GM06990 (cell line): ENCODE results near the gene PAX2.

Experiments used
- DNase-seq: peaks from one replicate; pipeline ENCODE4 v3.0.0-alpha.2; 2011; ENCODE audit not compliant: insufficient read length; ENCODE audit errors: extremely low read depth
- H3K27me3 ChIP-seq: replicated peaks from 2 replicates; pipeline ENCODE4 v1.6.0; 2011; ENCODE audit warnings: low read length; ENCODE audit not compliant: control insufficient read depth, insufficient read depth
- H3K36me3 ChIP-seq: 2 replicates; pipeline ENCODE4 v1.5.1; 2011; ENCODE audit warnings: low read length; ENCODE audit not compliant: control insufficient read depth, insufficient read depth
- H3K4me3 ChIP-seq: replicated peaks from 2 replicates; pipeline ENCODE4 v1.5.1; 2011; ENCODE audit warnings: low read depth, mild to moderate bottlenecking, control low read depth, low read length
- CTCF ChIP-seq: IDR thresholded peaks from 2 replicates; pipeline ENCODE4 v1.5.1; 2011; ENCODE audit warnings: low read length, control low read depth, mild to moderate bottlenecking, inconsistent platforms; ENCODE audit not compliant: insufficient read depth, poor library complexity, severe bottlenecking

Gene PAX2

DNA sequence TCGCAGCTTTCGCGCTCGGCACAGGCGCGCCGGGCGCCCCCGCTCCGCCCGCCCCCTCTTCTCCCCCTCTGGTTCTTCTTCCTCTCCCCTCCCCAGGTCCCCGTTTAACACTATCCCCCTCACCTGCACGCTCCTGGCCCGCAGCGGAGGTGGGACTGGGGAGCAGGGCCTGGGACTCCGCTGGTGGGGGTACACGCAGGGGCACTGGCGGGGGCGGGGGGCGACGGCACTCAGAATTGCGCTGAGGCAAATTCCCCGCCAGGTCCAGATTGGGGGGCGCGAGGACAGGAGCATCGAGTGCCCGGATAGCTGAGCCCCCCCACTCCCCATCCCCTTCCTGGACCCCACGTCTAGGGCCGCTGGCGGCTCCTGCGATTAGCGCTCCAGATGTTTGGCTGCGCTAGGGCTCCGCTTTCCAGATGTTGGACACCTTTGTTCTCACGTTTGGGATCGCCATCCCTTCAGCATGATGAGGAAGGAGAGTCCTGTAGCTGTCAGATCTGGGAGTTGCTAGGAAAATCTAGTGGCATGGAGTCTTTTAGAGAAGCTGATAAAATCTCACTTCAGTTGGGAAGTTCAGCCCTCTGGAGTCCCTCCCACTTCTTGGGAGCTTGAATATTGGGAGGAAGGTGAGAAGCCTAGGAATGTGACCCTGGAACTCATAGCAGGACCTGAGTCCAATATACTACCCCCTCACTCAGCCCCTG is 31.4 kb upstream of the PAX2 start:
- no peaks in the 10 kb centered on the region; the same call in none of the 2 replicates for H3K27me3 ChIP-seq
- DNase-seq, result no peak
- H3K36me3 ChIP-seq, result no peaks in the 10 kb centered on the region
- no peak overlapping the region for H3K4me3 ChIP-seq
- no peak for TF ChIP-seq CTCF

DNA sequence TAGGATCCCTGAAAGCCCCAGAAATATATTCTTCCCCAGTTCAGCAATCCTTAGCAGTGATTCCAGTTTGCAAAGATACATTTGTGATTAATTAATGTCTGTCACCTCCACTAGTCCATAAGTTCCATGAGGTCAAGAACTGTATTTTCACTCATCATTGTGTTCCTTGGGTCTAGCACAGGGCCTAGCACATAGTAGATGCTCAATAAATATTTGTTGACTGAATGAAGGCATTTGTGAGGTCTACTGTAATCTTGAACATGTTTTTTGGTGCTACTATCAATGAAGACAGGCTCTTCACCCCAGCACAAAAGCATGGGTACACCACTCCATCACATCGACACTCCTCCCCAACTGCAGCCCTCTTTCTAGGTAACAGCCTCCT is 30.8 kb upstream of the PAX2 start:
- no peaks in the 10 kb centered on the region for H3K36me3 ChIP-seq
- H3K4me3 ChIP-seq, result no peak overlapping the region
- no peaks in the 10 kb centered on the region; the same call in none of the 2 replicates for H3K27me3 ChIP-seq
- no peak for DNase-seq
- TF ChIP-seq CTCF, result no peak

- DNase-seq, result no peak
- no peak overlapping the region for H3K4me3 ChIP-seq
- H3K27me3 ChIP-seq, result no peaks in the 10 kb centered on the region; the same call in none of the 2 replicates
- no peak for TF ChIP-seq CTCF
- H3K36me3 ChIP-seq, result no peaks in the 10 kb centered on the region
Measured at GRCh38 chr10:100715101-100715444, 30.3 kb upstream of the PAX2 start.

GRCh38 chr10:100715445-100716385 is 29.7 kb upstream of the PAX2 start:
- H3K36me3 ChIP-seq, result no peaks in the 10 kb centered on the region
- DNase-seq, result no peak
- TF ChIP-seq CTCF, result no peak
- H3K27me3 ChIP-seq, result no peaks in the 10 kb centered on the region; the same call in 1 of the 2 replicates
- no peak overlapping the region for H3K4me3 ChIP-seq

GRCh38 chr10:100717166-100717565 is 28.2 kb upstream of the PAX2 start:
- no peak for DNase-seq
- Histone ChIP-seq H3K36me3 (no peaks in the 10 kb centered on the region), H3K27me3 (no peaks in the 10 kb centered on the region; the same call in 1 of the 2 replicates), H3K4me3 (no peak overlapping the region)
- no peak for TF ChIP-seq CTCF
